ENCODE data around the gene CAMSAP1. TPM values are rescaled to one million over a fixed set of nuclear protein-coding genes. Genes with fewer than 3 reads are reported as not detected.

CAMSAP1 gene
- total and polyA plus RNA-seq, 2 of the 4 experiments (the other 2 are of a cell fraction), result 8.2 to 19.5 TPM

- WGBS, 2 experiments (ENCODE audit: extremely low coverage in 2 of 2, insufficient read length in 1 of 2), result 77% methylated on average over 11 of the region's 14 CpGs; no CpG with 5 or more reads in 1 of the 2 experiments
- Histone ChIP-seq H3K9me3 (ENCODE audit: control insufficient read depth, insufficient read depth, low read length) (no peaks in the 10 kb centered on the region), H2AFZ (replicated peaks; ENCODE audit: low read length, poor library complexity) (no peak overlapping the region), H4K20me1 (ENCODE audit: insufficient read depth, low read length) (no peaks in the 10 kb centered on the region), H3K14ac (replicated peaks; ENCODE audit: low read depth, low read length) (no peak overlapping the region), H2AK5ac (ENCODE audit: low read depth, low read length) (no peak overlapping the region), H2BK120ac (ENCODE audit: low read depth, low read length) (no peak overlapping the region), H4K91ac (ENCODE audit: insufficient read depth, low read depth, low read length) (no peak overlapping the region), H4K5ac (ENCODE audit: low read depth, low read length) (no peak overlapping the region), H4K8ac (ENCODE audit: low read depth in 2 of 2, low read length in 2 of 2) (no peak overlapping the region), H3K4me1 (ENCODE audit: control insufficient read depth, insufficient read depth, low read length) (no peaks in the 10 kb centered on the region), H3K36me3 (ENCODE audit: control insufficient read depth, insufficient read depth, low read length) (no peaks in the 10 kb centered on the region), H3K4ac (ENCODE audit: low read depth, low read length) (no peak overlapping the region), H3K56ac (ENCODE audit: extremely low read depth, insufficient read depth, low read length) (no peak overlapping the region), H3K79me1 (ENCODE audit: low read depth in 1 of 2, low read length in 2 of 2) (no peaks in the 10 kb centered on the region), H3K27ac (ENCODE audit: insufficient read depth, low read length) (no peak overlapping the region), H2BK15ac (ENCODE audit: low read depth, low read length) (no peak overlapping the region), H3K4me2 (ENCODE audit: low read depth, low read length) (no peak overlapping the region), H3K23ac (ENCODE audit: low read depth, low read length) (no peak overlapping the region), H3K9ac (ENCODE audit: low read depth, low read length) (no peak overlapping the region), H3K4me3 (ENCODE audit: insufficient read depth, low read depth, low read length) (no peak overlapping the region), H3K9me1 (ENCODE audit: insufficient read depth, low read length) (no peaks in the 10 kb centered on the region), H2BK5ac (ENCODE audit: low read depth, low read length, poor library complexity, severe bottlenecking) (no peak overlapping the region), H3K18ac (ENCODE audit: low read depth, low read length) (no peak overlapping the region), H2BK20ac (ENCODE audit: low read depth, low read length) (no peak overlapping the region), H2AK9ac (replicated peaks; ENCODE audit: low read depth, low read length, poor library complexity) (no peak overlapping the region), H3K27me3 (ENCODE audit: control insufficient read depth, insufficient read depth, low read length) (peaks cover 19% of the 10 kb centered on the region; the same call in 1 of the 2 replicates)
- intact Hi-C loops (cut with micrococcal nuclease), result no loop called here
- in situ Hi-C loops (cut with MboI; ENCODE audit: low sequenced_read_pairs), result no loop called here
- ChIA-PET POLR2A (ENCODE audit: unreplicated experiment) (no interaction called here), CTCF (no interaction called here)
- BruUV-seq (replicated peaks), result no TSS peak
- dilution Hi-C loops (cut with HindIII; ENCODE audit: low sequenced_read_pairs, unreplicated experiment), result no loop called here
- no peak for DNase-seq
- ATAC-seq (ENCODE audit: low read depth), result no peak
- no peak for TF ChIP-seq MXI1 (IDR thresholded peaks at IDR 0.05; ENCODE audit: borderline replicate concordance, low read depth, low read length)
- TF ChIP-seq CTCF (conservative IDR thresholded peaks at IDR 0.05; ENCODE audit: low read depth, low read length), result no peak
- no peak for TF ChIP-seq CEBPB (IDR thresholded peaks at IDR 0.05; ENCODE audit: low read depth, low read length)
- no peak for TF ChIP-seq SMC3 (IDR thresholded peaks at IDR 0.05; ENCODE audit: low read depth, low read length)
- no peak for TF ChIP-seq NFE2L2 (IDR thresholded peaks at IDR 0.05; ENCODE audit: low read depth, low read length)
- no peak for TF ChIP-seq FOS (IDR thresholded peaks at IDR 0.05; ENCODE audit: low read depth, low read length)
- TF ChIP-seq RAD21 (IDR thresholded peaks at IDR 0.05; ENCODE audit: low read length), result no peak
Observed at GRCh38 chr9:135779571-135779970, 127.8 kb downstream of the CAMSAP1 start.

Measured in IMR-90 (cell line).